GM04504 (cell line): Measurements from ENCODE around the gene NAA15.
"Not testable (repeated sequence)": the region's sequence is repeated elsewhere in the genome, so short reads cannot be mapped to it uniquely, and the experiment has no call there.

Experiments
- DNase-seq: peaks from one replicate; pipeline ENCODE4 v3.0.0-alpha.2; 2012; ENCODE audit warnings: low read depth

NAA15 gene

DNA sequence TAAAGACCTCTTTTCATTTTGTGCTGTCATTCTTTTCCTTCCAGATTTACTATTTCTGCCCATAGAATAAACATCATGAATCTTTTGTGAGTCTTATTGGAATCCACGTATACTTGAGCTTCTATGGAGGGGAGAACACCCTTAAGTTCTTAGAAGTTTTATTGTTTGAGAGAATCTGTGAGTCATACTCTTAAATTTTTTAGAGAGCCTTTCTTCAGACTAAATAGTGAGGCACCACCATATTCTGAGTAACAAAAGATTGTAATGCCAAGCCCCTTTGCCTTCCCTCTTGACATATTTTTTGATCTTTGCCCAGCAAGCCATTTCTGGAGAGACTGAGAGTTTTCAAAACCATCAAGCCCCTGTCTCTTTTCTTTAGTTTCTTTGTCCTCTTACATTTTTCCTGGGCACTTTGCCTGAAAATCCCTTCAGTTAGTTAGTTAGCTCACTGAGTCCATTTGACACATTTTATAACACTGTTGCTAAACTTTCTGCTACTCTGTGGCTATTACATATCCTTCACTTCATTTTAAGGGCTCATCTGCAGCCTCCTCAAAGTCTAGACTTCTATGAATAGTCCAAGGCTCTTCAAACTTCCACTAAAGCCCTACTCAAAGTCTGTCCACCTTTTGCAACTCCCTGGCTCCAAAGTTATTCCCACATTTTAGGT, 66.3 kb downstream of the NAA15 start:
- DNase-seq = peak; percentile 22

DNA sequence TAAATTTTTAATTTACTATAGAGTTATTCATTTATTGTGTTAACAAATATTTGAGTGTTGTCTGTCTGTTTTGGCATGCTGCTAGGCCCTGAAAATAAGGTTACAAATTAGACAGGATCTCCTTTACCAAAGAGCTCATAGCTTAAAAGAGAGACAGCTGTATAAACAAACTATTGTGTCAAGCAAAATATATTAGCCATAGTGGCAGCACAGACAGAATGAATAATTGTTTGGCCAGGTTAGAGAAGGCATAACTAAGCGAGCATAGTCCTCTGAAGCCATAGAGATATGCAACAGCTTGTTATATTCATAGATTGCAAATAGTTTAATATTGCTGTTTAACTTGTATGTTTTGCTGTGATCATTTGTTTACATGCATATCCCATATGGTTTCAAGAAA, 67.7 kb downstream of the NAA15 start:
- DNase-seq = no peak

DNA sequence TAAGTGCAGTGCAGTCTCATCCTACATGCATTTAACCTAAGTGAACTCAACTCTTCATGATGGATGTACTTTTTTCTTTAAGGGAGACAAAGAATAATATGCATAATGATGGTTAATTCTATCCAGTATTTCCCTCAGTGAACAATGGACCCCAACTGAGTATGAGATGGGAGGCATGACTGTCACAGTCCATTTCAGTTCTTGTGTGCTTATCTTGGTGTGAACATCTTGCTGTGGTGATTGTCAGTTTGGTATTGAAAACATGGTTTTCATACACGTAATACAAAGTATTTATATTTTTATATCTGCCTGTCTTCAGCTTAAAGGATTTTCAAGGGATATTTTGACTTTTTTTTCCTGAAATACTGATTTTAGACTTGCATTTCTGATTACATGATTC, 72.9 kb downstream of the NAA15 start:
- DNase-seq = no peak

DNA sequence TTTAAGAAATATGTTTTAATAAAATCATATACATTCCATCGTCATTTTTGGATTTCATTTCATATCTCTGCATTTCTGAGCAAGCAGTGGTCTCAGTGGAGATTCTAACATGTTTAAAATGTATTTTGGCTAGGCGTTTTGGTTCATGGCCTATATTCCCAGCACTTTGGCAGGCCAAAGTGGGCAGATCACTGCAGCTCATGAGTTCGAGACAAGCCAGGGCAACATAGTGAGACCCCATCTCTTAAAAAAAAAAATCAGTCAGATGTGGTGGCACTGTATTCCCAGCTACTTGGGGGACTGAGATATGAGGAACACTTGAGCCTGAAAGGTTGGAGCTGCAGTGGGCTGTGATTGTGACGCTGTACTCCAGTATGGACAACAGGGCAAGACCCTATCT, 85.1 kb downstream of the NAA15 start:
- no peak for DNase-seq

DNA sequence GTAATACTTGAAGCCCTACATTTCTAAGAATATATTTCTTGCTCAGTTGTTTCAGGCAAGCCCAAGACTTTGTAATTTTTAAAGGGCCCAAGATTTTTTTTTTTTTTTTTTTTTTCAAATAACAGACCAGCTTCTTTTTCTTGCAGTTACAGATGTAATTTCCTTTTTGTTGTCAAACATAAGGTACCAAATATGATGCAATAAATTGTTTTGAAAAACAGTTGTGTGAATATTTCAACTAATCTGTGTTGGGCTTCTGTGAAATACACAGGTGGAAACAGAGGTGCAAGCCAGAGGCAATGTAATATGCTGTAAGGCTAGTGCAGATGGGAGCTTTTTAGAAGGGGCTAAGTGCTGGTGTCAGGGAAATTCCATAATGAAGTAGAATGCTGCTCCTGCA, 87.8 kb downstream of the NAA15 start:
- no peak for DNase-seq

DNA sequence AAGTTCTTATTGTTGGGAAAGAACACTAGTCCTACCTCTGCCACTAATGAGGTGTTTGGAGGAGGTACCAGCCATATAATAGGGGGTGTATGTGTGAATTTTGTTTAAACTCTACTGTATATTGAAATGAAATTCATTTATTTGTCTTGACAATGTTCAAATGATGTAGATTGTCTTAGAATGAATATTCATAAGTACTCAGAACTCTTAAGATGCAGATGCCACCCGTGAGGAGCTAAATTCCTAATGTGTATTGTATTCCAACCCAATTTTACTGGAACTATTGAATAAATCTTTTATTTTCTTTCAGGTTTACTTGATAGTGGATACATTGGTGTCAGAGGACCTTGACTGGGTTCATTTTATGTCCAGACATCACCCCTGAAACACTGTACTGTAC, 88.7 kb downstream of the NAA15 start:
- no peak for DNase-seq

DNA sequence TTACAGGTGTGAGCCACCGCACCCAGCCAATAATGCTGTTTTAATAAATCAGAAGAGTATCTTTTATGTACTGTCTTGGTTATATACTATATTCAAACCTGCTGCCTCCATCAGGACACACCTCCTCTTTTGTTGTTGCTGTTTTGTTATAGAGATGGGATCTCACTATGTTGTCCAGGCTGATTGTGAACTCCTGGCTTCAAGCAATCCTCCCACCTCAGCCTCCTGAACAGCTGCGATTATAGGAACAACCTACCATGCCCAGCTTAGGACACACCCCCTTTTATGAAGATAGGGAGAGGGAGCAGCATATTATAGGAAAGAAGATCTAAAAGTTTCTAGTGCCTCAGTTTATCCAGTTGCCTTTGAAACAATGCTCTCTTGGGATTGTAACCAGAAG, 90.4 kb downstream of the NAA15 start:
- no peak for DNase-seq

DNA sequence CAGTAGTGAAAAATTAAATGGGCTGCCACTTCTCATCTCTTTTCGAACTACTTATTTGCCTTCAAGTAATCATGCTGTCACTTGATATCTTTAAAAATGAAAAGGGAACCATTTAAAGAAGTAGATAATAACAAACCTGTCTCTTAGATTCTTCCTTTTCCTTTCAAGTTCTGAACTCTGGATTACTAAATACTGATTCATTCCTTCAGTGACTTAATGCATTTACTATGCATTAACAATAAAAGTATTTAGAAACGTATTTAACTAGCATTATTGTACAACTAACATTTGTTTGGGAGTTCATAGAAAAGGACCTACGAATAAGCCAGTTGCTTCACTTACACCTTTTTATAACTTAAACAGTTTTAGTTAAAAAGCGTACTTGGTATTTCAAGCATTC, 91.5 kb downstream of the NAA15 start:
- DNase-seq = no peak

DNA sequence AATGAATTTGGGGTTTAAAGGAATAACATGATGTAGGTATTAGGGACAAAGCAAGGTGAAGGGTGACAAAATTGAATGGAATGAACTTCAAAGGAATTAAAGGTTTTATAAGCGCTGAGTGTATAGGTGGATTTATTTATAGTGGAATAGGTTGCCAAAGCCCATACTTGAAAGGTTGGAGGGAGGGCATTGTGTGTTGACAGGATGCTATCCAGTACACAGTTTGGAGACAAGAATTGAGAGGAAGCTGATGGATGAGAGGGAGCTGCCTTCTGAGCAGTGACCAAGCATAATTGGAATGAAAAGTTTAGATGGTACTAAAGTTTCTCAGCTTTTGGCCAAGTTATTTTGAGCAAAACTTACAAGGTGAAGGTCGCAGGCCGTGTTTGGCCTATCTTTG, 100.1 kb downstream of the NAA15 start:
- no peak for DNase-seq

DNA sequence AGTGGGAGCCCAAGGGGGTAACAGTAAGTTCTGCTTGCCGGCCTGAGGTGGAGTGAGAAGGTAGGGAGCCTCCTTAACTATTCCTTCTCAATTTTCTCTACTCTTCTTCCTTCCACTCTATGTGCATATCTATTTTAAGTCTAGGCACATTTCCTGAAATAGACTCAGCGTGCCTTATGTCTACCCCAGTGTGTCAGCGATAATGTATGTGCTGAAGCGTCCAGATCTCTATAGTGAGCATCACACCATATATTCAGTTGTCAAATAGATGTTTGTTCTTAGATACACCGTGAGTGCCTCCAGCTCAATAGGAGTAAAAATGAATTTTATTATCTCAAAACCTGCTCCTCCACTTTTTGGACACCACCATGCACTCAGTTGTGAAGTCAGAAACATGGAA, 101.1 kb downstream of the NAA15 start:
- DNase-seq = no peak

DNA sequence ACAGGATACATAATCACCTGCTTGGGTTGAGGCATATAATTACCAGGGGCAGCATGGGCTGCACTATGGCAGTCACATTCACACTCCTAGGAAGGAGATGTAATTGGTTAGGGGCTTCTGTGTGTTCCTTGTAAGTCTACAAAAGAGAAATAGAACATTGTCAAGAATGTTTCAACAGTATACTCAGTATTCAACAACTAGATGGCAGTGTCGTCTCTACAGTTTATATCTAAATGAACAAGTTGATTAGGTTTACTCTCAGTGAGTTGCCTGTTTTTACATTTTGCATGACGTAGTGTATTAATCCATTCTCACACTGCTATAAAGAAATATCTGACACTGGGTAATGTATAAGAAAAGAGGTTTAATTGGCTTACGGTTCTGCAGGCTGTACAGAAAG, 102.2 kb downstream of the NAA15 start:
- no peak for DNase-seq

DNA sequence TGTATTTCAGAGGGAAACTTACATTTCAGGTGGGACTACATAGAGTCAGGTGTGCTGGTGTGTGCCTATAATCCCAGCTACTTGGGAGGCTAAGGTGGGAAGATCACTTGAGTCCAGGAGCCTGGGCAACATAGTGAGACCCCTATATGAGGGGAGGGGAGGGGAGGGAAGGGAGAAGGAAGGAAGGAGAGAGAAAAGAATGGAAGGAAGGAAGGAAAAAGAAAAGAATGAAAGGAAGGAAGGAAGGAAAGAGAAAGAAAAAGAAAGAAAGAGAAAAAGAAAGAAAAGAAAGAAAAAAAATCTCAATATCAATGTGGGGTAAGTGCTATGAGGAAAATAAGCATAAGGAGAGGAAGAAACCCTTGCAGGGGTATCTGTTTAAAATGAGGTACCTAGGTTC, 109.0 kb downstream of the NAA15 start:
- DNase-seq = no peak

DNA sequence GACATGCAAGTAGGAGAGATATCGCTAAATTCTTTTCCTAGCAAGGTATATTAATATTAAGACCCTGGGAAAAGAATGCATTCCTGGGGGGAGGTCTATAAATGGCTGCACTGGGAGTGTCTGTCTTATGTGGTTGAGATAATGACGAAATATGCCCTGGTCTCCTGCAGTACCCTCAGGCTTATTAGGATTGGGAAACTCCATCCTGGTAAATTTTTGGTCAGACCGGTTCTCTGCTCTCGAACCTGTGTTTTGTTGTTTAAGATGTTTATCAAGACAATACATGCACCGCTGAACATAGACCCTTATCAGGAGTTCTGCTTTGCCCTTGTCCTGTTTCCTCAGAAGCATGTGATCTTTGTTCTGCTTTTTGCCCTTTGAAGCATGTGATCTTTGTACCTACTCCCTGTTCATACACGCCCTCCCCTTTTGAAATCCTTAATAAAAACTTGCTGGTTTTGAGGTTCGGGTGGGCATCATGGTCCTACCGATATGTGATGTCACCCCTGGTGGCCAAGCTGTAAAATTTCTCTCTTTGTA, 113.4 kb downstream of the NAA15 start:
- not testable (repeated sequence) for DNase-seq

DNA sequence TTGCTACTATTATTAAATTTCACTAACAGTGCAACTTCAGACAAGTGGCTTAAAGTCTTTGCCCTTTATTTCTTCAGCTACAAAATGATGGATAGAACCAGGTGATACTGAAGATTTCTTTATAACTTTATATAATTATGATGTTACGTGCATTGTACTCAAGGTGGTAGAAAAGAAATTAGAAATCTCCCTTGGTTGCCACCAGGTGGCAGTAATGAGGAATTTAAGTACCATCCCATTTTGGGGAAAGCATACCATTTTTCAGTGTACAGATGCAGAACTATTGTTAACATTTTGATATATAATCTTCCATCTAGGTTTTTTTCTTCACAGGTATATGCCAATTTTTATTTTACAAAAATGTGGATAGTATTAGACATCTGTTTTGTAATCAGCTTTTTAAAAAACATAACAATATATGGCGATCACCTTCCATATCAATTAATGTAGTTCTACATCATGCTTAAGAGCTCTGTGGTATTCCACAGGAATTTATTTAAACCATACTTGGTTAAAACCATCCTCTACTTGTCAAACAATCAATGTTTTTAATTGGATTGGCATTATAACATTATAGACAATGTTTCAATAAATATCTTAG, 114.9 kb downstream of the NAA15 start:
- peak; percentile 9 for DNase-seq

DNA sequence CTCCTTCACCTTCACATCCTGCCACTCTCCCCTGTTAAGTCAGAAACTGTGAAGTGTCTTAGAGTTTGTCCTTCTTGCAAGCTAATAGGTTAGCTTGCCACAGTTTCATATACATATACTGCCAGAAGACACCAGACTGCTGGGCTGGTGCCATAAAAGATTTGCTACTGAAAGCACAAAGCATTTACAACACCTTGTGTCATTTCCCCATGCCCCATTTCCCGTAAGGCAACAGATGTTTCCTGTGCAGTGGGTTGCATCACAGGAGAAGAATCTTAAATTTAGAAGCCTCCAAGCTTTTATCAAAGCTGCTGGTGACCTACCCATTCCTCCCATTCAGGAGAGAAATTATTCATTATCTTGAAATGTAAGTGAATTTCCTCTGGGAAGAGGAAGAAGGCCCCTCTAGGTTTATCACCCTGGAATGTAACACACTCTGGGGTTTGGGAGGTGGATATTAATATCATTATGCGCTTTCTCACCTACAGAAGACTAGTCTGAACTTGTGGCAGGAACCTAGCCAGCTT, 118.1 kb downstream of the NAA15 start:
- peak; percentile 45 for DNase-seq

DNA sequence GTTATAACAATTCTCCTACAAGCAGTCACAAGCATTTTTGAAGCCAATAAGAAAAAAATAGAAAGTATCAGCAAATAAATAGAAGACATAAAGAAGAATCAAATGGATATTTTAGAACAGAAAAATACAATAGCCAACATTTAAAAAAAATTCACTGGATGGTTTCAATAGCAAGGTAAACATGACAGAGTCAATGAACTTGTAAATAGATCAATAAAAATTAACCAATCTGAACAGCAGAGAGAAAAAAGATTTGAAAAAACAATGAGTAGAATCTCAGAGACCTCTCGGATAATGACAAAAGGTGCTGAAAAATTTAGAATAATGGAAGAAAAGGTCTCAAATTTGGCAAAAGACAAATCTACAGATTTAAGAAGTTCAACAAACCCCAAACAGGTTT, 119.3 kb downstream of the NAA15 start:
- DNase-seq = no peak

DNA sequence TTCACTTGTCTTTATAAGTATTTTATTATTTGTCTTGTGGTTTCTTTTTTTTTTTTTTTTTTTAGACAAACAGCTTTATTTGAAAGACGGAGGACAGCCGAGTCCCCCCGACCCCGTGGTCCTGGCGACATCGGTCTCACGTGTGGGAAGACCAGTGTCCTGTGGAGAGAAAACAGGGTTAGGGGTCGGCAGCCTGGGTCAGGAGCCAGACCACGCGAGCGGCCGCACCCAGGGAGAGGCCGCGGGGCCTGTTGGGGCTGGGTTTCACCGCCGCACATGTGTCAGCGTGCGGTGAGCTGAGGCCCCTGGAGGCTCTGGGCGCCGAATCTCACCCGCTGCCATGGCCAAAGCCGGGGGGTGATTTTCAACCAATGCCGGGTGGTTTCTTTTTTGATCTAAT, 134.8 kb downstream of the NAA15 start:
- no peak for DNase-seq

DNA sequence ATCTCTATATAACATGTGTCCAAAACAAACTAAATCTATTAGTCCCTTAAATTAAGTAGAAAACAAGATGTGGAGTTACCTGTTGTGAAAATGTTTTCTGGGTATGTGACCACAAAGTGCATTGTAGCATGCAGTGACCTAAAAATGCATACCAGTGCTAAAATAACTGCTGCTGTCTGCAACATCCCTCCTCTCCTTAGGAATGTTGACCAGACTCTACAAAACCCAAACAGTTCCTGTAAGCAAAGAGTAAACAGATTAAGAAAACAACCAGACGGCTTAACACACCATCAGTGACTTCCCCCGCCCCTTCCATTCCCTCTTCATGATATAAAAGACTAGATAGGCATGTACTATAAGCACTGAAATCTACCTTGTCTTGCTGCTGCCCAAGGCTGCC, 136.8 kb downstream of the NAA15 start:
- no peak for DNase-seq

DNA sequence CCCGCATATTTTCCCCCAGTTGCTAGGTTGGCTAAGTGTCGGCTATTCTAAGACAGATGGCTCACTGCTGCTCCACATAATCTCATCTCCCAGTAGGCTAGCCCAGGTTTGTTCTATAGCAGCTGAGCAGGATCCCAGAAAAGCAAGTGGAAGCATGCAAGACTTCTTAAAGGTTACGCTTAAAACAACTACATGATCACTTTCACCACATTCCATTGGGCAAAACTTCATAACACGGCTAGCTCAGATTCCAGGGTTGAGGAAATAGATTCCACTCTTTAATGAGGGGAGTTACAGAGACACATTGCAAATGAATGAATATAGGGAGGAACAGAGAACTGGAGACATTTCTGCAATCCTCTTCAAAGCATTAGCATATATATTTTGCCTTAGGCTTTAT, 139.7 kb downstream of the NAA15 start:
- no peak for DNase-seq

DNA sequence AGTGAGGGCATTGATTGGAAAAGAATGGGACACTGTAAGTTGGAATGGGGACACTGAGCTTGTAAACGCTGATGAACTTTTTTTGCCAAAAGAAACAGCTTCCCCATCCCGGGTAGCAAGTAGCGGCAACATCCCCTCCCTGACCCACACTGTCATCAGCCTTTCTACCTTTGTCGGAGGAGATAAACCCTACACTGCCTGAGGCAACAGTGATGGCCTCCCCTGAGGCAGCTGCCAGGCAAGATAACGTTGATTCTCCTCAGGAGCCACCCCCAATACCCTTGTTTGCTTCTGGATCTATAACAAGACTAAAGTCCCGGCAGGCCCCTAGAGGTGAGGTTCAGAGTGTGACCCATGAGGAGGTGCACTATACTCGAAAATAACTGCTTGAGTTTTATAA, 142.4 kb downstream of the NAA15 start:
- no peak for DNase-seq

DNA sequence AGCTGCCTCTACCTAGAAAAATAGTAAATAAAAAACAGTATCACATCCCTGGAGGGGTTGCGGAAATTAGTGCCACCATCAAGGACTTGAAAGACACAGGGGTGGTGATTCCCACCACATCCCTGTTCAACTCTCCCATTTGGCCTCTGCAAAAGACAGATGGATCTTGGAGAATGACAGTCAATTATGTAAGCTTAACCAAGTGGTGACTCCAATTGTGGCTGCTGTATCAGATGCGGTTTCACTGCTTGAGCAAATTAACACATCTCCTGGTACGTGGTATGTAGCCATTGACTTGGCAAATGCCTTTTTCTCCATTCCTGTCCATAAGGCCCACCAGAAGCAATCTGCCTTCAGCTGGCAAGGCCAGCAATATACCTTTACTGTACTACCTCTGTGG, 143.6 kb downstream of the NAA15 start:
- DNase-seq = not testable (repeated sequence)

DNA sequence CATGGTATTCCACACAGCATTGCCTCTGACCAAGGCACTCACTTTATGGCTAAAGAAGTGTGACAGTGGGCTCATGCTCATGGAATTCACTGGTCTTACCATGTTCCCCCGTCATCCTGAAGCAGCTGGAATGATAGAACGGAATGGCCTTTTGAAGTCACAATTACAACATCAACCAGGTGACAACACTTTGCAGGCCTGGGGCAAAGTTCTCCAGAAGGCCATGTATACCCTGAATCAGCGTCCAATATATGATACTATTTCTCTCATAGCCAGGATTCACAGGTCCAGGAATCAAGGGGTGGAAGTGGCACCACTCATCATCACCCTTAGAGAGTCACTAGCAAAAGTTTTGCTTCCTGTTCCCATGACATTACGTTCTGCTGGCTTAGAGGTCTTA, 145.8 kb downstream of the NAA15 start:
- DNase-seq = not testable (repeated sequence)

DNA sequence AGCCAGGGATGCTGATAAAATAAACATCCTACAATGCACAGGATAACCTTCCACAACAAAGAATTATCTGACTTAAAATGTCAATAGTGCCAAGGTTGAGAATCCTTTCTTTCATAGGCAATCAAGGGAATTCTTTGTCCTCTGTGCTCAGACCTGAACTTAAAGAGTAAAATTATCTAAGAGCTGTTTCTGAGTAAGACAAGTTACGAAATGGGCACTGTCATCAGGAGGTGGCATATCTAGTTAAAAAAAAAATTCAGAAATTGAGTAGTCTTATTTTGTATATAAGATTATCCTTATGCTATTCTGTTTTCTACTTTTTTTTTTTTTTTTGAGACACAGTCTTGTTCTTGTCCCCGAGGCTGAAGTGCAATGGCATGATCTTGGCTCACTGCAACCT, 149.3 kb downstream of the NAA15 start:
- DNase-seq = no peak

DNA sequence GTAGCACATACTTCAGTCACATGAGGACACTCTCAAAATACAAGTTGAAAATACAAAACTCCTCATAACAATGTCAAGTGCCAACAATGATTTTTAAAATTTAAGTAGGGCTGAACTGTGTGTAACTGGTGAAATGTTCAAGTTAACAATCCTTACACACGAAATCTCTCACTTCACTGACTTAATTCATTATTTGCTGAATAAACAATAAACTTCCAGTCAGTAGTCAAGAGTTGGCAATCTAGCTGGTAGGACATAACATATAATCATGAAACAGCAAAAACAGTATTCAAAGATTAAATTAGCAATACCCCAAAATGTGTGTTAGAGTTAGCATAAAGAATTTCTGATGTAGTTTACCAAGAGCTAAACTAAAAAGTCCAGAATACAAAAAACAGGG, 150.7 kb downstream of the NAA15 start:
- DNase-seq = no peak
